ENCODE data around the gene TRAF7. TPM values are rescaled to one million over a fixed set of nuclear protein-coding genes. Genes with fewer than 3 reads are reported as not detected.
"Not testable (repeated sequence)": the region's sequence is repeated elsewhere in the genome, so short reads cannot be mapped to it uniquely, and the experiment has no call there.

TRAF7 gene
- total RNA-seq, 6 experiments from 2014 or later: 40.9 to 56.2 (median 46.2) TPM

GRCh38 chr16:2111412-2112335 is 43.9 kb upstream of the TRAF7 start:
- H3K4me1 ChIP-seq; H3K9me3 ChIP-seq; H3K27ac ChIP-seq; DNase-seq; H3K4me3 ChIP-seq; intact Hi-C loops (cut with DNase I); H3K27me3 ChIP-seq: not testable (repeated sequence)
- ATAC-seq: peak in 1 of 4 donors; percentile 7
- 90% methylated on average over 4 of the region's 65 CpGs for WGBS (ENCODE audit: insufficient coverage, low coverage, low lambda C conversion rate, missing lambda C conversion rate)
- H3K36me3 ChIP-seq: peaks cover 0 to 18% (median 0%) of the 10 kb centered on the region in 4 donors

DNA sequence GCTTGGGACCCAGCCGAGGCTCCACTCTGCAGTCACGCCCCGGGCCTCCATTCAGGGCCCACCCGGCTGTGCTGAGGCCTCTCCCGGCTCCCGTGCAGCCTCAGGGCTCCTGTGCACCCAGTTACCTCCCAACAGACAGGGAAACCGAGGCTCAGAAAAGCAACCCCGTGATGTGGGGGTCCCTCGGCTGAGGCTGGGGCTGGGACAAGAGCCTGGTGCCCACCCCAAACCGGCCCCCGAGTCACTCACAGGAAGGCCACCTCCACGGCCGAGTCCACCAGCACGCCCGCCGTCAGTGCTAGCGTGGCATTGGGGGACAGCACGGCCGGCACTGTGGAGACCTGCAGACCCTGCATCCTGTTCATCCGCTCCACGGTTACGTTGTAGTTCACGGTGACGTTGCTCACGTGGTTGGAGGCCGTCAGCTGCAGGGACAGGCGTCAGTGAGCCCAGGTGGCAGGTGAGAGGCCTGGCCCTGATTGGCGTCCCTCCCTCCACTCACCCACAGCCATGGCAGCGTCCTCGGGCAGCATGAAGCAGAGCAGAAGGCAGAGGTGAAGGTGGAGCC is 43.0 kb upstream of the TRAF7 start:
- H3K9me3 ChIP-seq; DNase-seq; H3K27me3 ChIP-seq; intact Hi-C loops (cut with DNase I); H3K27ac ChIP-seq; H3K4me1 ChIP-seq; H3K4me3 ChIP-seq; ATAC-seq: not testable (repeated sequence)
- WGBS (ENCODE audit: insufficient coverage, low coverage, low lambda C conversion rate, missing lambda C conversion rate): no CpG with 5 or more reads among the region's 30 CpGs
- H3K36me3 ChIP-seq: peaks cover 0 to 18% (median 0%) of the 10 kb centered on the region in 4 donors

DNA sequence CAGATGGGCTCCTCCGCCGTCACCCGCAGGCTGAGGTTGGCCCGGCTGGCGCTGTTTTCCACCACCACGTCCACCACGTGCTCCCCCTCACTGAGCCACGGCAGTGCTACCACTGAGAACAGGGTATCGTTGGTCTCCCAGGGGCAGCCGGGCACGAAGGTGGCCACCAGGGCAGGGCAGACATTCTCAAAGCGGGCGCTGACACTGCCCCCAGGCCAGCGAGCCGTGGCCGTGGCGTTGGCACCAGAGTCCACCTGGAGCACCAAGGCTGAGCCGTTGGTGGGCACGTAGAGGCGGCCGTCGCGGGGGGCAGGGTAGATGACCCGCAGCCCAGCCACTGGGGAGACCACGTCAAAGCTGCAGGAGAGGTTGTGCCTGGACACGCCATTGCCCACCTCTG is 41.4 kb upstream of the TRAF7 start:
- H3K4me3 ChIP-seq; H3K27me3 ChIP-seq; DNase-seq; H3K36me3 ChIP-seq; intact Hi-C loops (cut with DNase I); H3K4me1 ChIP-seq; ATAC-seq; H3K9me3 ChIP-seq; H3K27ac ChIP-seq: not testable (repeated sequence)
- WGBS (ENCODE audit: insufficient coverage, low coverage, low lambda C conversion rate, missing lambda C conversion rate): no CpG with 5 or more reads among the region's 26 CpGs

GRCh38 chr16:2114885-2115590 is 40.5 kb upstream of the TRAF7 start:
- H3K4me1 ChIP-seq; intact Hi-C loops (cut with DNase I); DNase-seq; H3K27ac ChIP-seq; H3K9me3 ChIP-seq; ATAC-seq; H3K4me3 ChIP-seq; H3K36me3 ChIP-seq; H3K27me3 ChIP-seq: not testable (repeated sequence)
- WGBS (ENCODE audit: insufficient coverage, low coverage, low lambda C conversion rate, missing lambda C conversion rate): no CpG with 5 or more reads among the region's 34 CpGs

GRCh38 chr16:2115591-2115973 is 40.0 kb upstream of the TRAF7 start:
- H3K4me1 ChIP-seq: no peaks in the 10 kb centered on the region
- ATAC-seq (no peak), DNase-seq (no peak)
- no peak overlapping the region for H3K27ac ChIP-seq
- intact Hi-C loops (cut with DNase I): no loop called here
- no peak for TF ChIP-seq POLR2A (IDR thresholded peaks at IDR 0.05)
- TF ChIP-seq, protein P1, sequence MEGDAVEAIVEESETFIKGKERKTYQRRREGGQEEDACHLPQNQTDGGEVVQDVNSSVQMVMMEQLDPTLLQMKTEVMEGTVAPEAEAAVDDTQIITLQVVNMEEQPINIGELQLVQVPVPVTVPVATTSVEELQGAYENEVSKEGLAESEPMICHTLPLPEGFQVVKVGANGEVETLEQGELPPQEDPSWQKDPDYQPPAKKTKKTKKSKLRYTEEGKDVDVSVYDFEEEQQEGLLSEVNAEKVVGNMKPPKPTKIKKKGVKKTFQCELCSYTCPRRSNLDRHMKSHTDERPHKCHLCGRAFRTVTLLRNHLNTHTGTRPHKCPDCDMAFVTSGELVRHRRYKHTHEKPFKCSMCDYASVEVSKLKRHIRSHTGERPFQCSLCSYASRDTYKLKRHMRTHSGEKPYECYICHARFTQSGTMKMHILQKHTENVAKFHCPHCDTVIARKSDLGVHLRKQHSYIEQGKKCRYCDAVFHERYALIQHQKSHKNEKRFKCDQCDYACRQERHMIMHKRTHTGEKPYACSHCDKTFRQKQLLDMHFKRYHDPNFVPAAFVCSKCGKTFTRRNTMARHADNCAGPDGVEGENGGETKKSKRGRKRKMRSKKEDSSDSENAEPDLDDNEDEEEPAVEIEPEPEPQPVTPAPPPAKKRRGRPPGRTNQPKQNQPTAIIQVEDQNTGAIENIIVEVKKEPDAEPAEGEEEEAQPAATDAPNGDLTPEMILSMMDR (IDR thresholded peaks at IDR 0.05): no peak
- H3K27me3 ChIP-seq: no peaks in the 10 kb centered on the region
- H3K4me3 ChIP-seq: no peak overlapping the region
- H3K9me3 ChIP-seq: no peaks in the 10 kb centered on the region
- no CpG with 5 or more reads among the region's 13 CpGs for WGBS (ENCODE audit: insufficient coverage, low coverage, low lambda C conversion rate, missing lambda C conversion rate)
- H3K36me3 ChIP-seq: peaks cover 0 to 6% (median 0%) of the 10 kb centered on the region in 4 donors

DNA sequence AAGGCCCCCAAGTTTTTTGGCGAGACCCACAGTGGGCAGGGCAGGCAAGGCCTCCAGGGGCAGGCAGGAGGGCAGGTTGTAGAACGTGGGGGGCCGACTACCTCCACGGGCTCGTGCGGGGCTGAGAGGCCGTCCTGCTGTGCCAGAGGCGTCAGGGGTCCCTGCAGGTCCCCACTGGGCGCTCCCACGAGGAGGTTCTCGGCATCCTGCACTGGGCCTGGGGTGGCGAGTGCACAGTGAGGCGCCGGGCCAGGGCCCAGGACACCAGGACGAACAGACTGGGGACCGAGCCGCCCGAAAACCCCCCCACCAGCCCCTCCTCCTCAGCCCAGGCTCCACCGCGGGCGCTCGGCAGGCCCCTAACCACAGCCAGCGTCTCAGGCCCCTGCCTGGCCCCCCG is 39.2 kb upstream of the TRAF7 start:
- H3K4me1 ChIP-seq; H3K27me3 ChIP-seq; ATAC-seq; H3K9me3 ChIP-seq; intact Hi-C loops (cut with DNase I); H3K27ac ChIP-seq; DNase-seq; H3K36me3 ChIP-seq; H3K4me3 ChIP-seq: not testable (repeated sequence)
- no CpG with 5 or more reads among the region's 24 CpGs for WGBS (ENCODE audit: insufficient coverage, low coverage, low lambda C conversion rate, missing lambda C conversion rate)

DNA sequence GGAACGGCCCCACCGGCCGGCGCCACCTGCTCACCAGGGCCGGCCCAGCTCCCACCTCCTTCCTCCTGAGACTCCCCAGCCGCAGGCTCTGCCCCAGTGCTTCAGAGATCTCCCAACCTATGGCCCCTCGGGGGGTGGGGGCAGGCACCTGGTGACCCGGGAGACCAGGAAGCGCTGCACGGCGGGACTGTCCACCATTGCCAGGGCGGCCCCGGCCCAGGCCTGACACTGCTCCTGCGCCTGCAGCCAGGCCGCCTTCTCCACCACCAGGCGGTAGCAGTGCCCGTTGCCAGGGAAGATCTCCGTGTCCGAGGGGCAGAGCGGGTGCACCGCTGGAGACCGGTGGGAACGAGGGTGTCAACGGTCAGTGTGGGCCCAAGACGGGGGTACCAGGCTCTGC is 38.2 kb upstream of the TRAF7 start:
- H3K9me3 ChIP-seq; H3K36me3 ChIP-seq; H3K27me3 ChIP-seq; H3K4me1 ChIP-seq; H3K27ac ChIP-seq; H3K4me3 ChIP-seq; intact Hi-C loops (cut with DNase I); DNase-seq; ATAC-seq: not testable (repeated sequence)
- WGBS (ENCODE audit: insufficient coverage, low coverage, low lambda C conversion rate, missing lambda C conversion rate): 92% methylated on average over 5 of the region's 25 CpGs

DNA sequence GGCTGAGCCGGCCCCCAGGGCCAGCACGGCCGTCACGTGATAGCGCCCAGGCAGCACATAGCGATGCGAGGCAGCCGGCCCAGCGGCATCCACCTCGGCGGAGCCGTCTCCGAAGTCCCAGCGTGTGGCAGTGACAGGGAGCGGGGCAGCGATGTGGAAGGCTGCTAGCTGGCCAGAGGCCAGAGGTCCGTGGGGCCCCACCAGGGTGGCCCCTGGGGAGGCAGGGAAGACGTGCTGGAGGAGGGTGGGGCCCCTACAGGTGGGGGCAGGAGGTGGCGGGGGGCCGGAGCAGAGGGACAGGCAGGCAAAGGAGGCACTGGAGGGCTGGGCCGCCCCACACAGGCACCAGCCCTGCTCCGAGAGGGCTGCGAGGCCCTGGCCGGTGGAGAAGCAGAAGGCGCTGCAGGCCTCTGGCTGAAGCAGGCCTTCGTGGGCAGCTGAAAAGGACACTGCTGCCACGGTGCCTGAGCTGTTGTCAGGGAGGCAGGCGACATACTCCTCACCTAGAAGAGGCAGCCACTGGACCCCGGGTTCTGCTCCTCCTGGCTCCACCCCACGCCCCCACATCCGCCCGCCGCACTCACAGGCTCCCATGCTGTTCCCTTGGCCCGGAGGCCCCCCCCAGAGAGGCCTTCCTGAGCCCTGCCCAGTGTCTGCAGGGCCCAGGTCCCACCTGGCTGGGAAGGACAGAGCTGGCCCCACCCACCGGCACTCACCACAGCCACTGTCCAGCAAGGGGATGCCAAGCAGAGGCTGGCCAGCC is 37.4 kb upstream of the TRAF7 start:
- H3K36me3 ChIP-seq; ATAC-seq; H3K27ac ChIP-seq; H3K27me3 ChIP-seq; DNase-seq; intact Hi-C loops (cut with DNase I); H3K4me1 ChIP-seq; H3K9me3 ChIP-seq; H3K4me3 ChIP-seq: not testable (repeated sequence)
- no CpG with 5 or more reads among the region's 35 CpGs for WGBS (ENCODE audit: insufficient coverage, low coverage, low lambda C conversion rate, missing lambda C conversion rate)
